PC-9 (cell line): ENCODE results near the gene PRDM16. TPM values are rescaled to one million over a fixed set of nuclear protein-coding genes. Genes with fewer than 3 reads are reported as not detected.

Source experiments
- BruUV-seq: library from RNA; stranded (reverse); fragments of 400-500 nt; replicated peaks from 2 replicates; lab custom pipeline; 2021; lab: Mats Ljungman, UMichigan
- CTCF ChIA-PET: fragments of 300-600 bp; sonication (Branson Sonifier 250); formaldehyde crosslinking; loops from one replicate; lab custom pipeline; 2022; ENCODE audit warnings: antibody characterized with exemption; lab: Charles Lee
- POLR2A ChIA-PET: fragments of 300-600 bp; sonication (Branson Sonifier 250); formaldehyde crosslinking; loops from one replicate; lab custom pipeline; 2022; ENCODE audit warnings: antibody characterized with exemption; ENCODE audit not compliant: unreplicated experiment; lab: Charles Lee
- DNase-seq, 2 experiments: peaks; one replicate each; pipeline versions ENCODE4 v3.0.0 to v3.0.0-alpha.2; 2015 to 2022; ENCODE audit warnings: mixed read lengths in 1 of 2
- H2AFZ ChIP-seq: fragments of 200-600 bp; sonication (generic); 2 replicates; pipeline ENCODE4 v1.8.1; 2017; ENCODE audit warnings: antibody characterized with exemption
- H3F3A ChIP-seq: fragments of 200-600 bp; sonication (generic); 2 replicates; pipeline ENCODE4 v1.8.1; 2017; ENCODE audit warnings: antibody characterized with exemption, mild to moderate bottlenecking, low read depth; ENCODE audit not compliant: insufficient read depth
- H3K27ac ChIP-seq: fragments of 200-600 bp; sonication (generic); 2 replicates; pipeline ENCODE4 v1.6.1; 2016; ENCODE audit warnings: mixed run types
- H3K27me3 ChIP-seq: fragments of 200-600 bp; sonication (generic); 2 replicates; pipeline ENCODE4 v1.6.1; 2016; ENCODE audit warnings: low read depth, mixed run types; ENCODE audit not compliant: insufficient read depth
- H3K36me3 ChIP-seq: fragments of 200-600 bp; sonication (generic); 2 replicates; pipeline ENCODE4 v1.6.1; 2016; ENCODE audit warnings: low read depth, mixed run types
- H3K4me1 ChIP-seq: fragments of 200-600 bp; sonication (generic); replicated peaks from 2 replicates; pipeline ENCODE4 v1.6.1; 2016; ENCODE audit warnings: mixed run types; ENCODE audit not compliant: insufficient read depth
- H3K4me2 ChIP-seq: fragments of 200-600 bp; sonication (generic); 2 replicates; pipeline ENCODE4 v1.6.1; 2017; ENCODE audit warnings: mixed run types
- H3K4me3 ChIP-seq: fragments of 200-600 bp; sonication (generic); 2 replicates; pipeline ENCODE4 v1.6.1; 2016; ENCODE audit warnings: mixed run types
- H3K79me2 ChIP-seq: fragments of 200-600 bp; sonication (generic); 2 replicates; pipeline ENCODE4 v1.6.1; 2017; ENCODE audit warnings: low read depth, mixed run types
- H3K9me2 ChIP-seq: fragments of 200-600 bp; sonication (generic); 2 replicates; pipeline ENCODE4 v1.8.1; 2017; ENCODE audit warnings: mild to moderate bottlenecking; ENCODE audit not compliant: insufficient read depth
- H3K9me3 ChIP-seq: fragments of 200-600 bp; sonication (generic); 2 replicates; pipeline ENCODE4 v1.8.1; 2016; ENCODE audit warnings: low read depth; ENCODE audit not compliant: insufficient read depth
- H4K20me1 ChIP-seq: fragments of 200-600 bp; sonication (generic); 2 replicates; pipeline ENCODE4 v1.8.1; 2017; ENCODE audit not compliant: insufficient read depth
- CTCF ChIP-seq: fragments of 200-600 bp; sonication (generic); conservative IDR thresholded peaks from 2 replicates; pipeline ENCODE4 v1.6.1; 2017; ENCODE audit warnings: mixed run types, antibody characterized with exemption, mild to moderate bottlenecking, moderate library complexity
- EZH2 ChIP-seq: fragments of 200-600 bp; sonication (generic); IDR thresholded peaks from 2 replicates; pipeline ENCODE4 v1.8.0; 2017; ENCODE audit warnings: antibody characterized with exemption, low read depth
- intact Hi-C: fragments of 100-400 bp; cut with micrococcal nuclease; formaldehyde crosslinking; loops from one replicate; pipeline ENCODE4 v1.10.0; 2022; ENCODE audit not compliant: unreplicated experiment
- total RNA-seq: library from RNA; stranded (reverse); gene quantifications from 2 replicates; pipeline ENCODE4 v1.2.3, GENCODE V29; 2021

PRDM16 gene
- total RNA-seq, 1 experiment from 2014 or later: not detected

GRCh38 chr1:3327389-3327702 lies 258.3 kb downstream of the PRDM16 start:
- H3K27me3 ChIP-seq: peaks cover 99% of the 10 kb centered on the region
- BruUV-seq: no TSS peak

GRCh38 chr1:3327936-3328590 lies 259.1 kb downstream of the PRDM16 start:
- POLR2A ChIA-PET: no interaction called here

More at GRCh38 chr1:3327389-3327702, 258.3 kb downstream of the PRDM16 start:
- Histone ChIP-seq H3K9me2 (no peaks in the 10 kb centered on the region), H3F3A (no peaks in the 10 kb centered on the region), H4K20me1 (no peaks in the 10 kb centered on the region), H2AFZ (no peak overlapping the region), H3K4me1 (no peaks in the 10 kb centered on the region), H3K4me2 (no peak overlapping the region), H3K9me3 (no peaks in the 10 kb centered on the region), H3K27ac (no peak overlapping the region), H3K4me3 (no peak overlapping the region), H3K36me3 (no peaks in the 10 kb centered on the region), H3K79me2 (no peaks in the 10 kb centered on the region)
- DNase-seq: no peak
- ChIA-PET CTCF (no interaction called here), POLR2A (no interaction called here)
- no peak for TF ChIP-seq EZH2
- TF ChIP-seq CTCF: no peak
- intact Hi-C loops: no loop called here

GRCh38 chr1:3329640-3330281 lies 260.8 kb downstream of the PRDM16 start:
- Histone ChIP-seq H3K4me2 (no peak overlapping the region), H4K20me1 (no peaks in the 10 kb centered on the region), H3K36me3 (no peaks in the 10 kb centered on the region), H3K9me2 (no peaks in the 10 kb centered on the region), H3K27ac (no peak overlapping the region), H3K9me3 (no peaks in the 10 kb centered on the region), H3K79me2 (no peaks in the 10 kb centered on the region), H2AFZ (no peak overlapping the region), H3K27me3 (peaks cover 99% of the 10 kb centered on the region), H3K4me3 (no peak overlapping the region), H3F3A (no peaks in the 10 kb centered on the region), H3K4me1 (no peaks in the 10 kb centered on the region)
- ChIA-PET POLR2A (no interaction called here), CTCF (no interaction called here)
- no peak for DNase-seq
- no peak for TF ChIP-seq EZH2
- no peak for TF ChIP-seq CTCF
- intact Hi-C loops: no loop called here
- BruUV-seq: no TSS peak

More at GRCh38 chr1:3327936-3328590, 259.1 kb downstream of the PRDM16 start:
- H3K36me3 ChIP-seq: no peaks in the 10 kb centered on the region
- H3K27ac ChIP-seq: no peak overlapping the region
- no TSS peak for BruUV-seq
- CTCF ChIA-PET: no interaction called here
- H3K4me3 ChIP-seq: no peak overlapping the region
- no peak for DNase-seq
- H4K20me1 ChIP-seq: no peaks in the 10 kb centered on the region
- intact Hi-C loops: no loop called here
- H3K27me3 ChIP-seq: peaks cover 99% of the 10 kb centered on the region
- H3K9me2 ChIP-seq: no peaks in the 10 kb centered on the region
- H3K4me1 ChIP-seq: no peaks in the 10 kb centered on the region
- TF ChIP-seq CTCF: no peak
- no peak for TF ChIP-seq EZH2
- no peaks in the 10 kb centered on the region for H3K79me2 ChIP-seq
- H3K4me2 ChIP-seq: no peak overlapping the region
- H3F3A ChIP-seq: no peaks in the 10 kb centered on the region
- H3K9me3 ChIP-seq: no peaks in the 10 kb centered on the region
- no peak overlapping the region for H2AFZ ChIP-seq
